GM21529 (cell line): ENCODE results near the gene SLC34A1.
A peak's percentile ranks its signal among the peaks of the same experiment; 100 is the strongest.
"Not testable (repeated sequence)": the region's sequence is repeated elsewhere in the genome, so short reads cannot be mapped to it uniquely, and the experiment has no call there.

Experiments used
- ATAC-seq: cut with Tn5 transposase; IDR thresholded peaks from one replicate; pipeline ENCODE4 v1.9.1; 2021; ENCODE audit not compliant: unreplicated experiment

The SLC34A1 gene

GRCh38 chr5:177355162-177355867, 28.9 kb upstream of the SLC34A1 start:
- no peak for ATAC-seq

GRCh38 chr5:177355868-177356168, 28.4 kb upstream of the SLC34A1 start:
- no peak for ATAC-seq

GRCh38 chr5:177356746-177357145, 27.5 kb upstream of the SLC34A1 start:
- no peak for ATAC-seq

- no peak for ATAC-seq
Observed at GRCh38 chr5:177357146-177357458, 27.1 kb upstream of the SLC34A1 start.

- ATAC-seq, result peak; percentile 93
Observed at GRCh38 chr5:177357459-177358351, 26.5 kb upstream of the SLC34A1 start, which contains the start of gene RGS14. RGS14 (plus strand) TSS chr5:177357924; CDS start chr5:177358025, 101 bp downstream.

GRCh38 chr5:177358370-177358819, 25.8 kb upstream of the SLC34A1 start:
- ATAC-seq, result no peak

- ATAC-seq, result no peak
Observed at GRCh38 chr5:177359451-177359851, 24.8 kb upstream of the SLC34A1 start.

GRCh38 chr5:177359860-177360259, 24.4 kb upstream of the SLC34A1 start:
- no peak for ATAC-seq

GRCh38 chr5:177360740-177361139, 23.5 kb upstream of the SLC34A1 start:
- ATAC-seq, result not testable (repeated sequence)

- no peak for ATAC-seq
Observed at GRCh38 chr5:177361418-177362291, 22.6 kb upstream of the SLC34A1 start.

GRCh38 chr5:177362292-177362609, 22.0 kb upstream of the SLC34A1 start:
- ATAC-seq, result no peak

GRCh38 chr5:177362610-177363507, 21.4 kb upstream of the SLC34A1 start:
- peak; percentile 38 for ATAC-seq

- ATAC-seq, result no peak
Observed at GRCh38 chr5:177363565-177363964, 20.7 kb upstream of the SLC34A1 start.

- ATAC-seq, result peak; percentile 39
Observed at GRCh38 chr5:177364159-177364962, 19.9 kb upstream of the SLC34A1 start.

GRCh38 chr5:177365845-177366527, 18.2 kb upstream of the SLC34A1 start:
- ATAC-seq, result no peak

- ATAC-seq, result no peak
Observed at GRCh38 chr5:177366528-177367322, 17.5 kb upstream of the SLC34A1 start.

GRCh38 chr5:177367323-177367848, 16.8 kb upstream of the SLC34A1 start:
- ATAC-seq, result no peak
